ENCODE data around the gene TRIM14. TPM values are rescaled to one million over a fixed set of nuclear protein-coding genes. Genes with fewer than 3 reads are reported as not detected.
"Not testable (repeated sequence)": the region's sequence is repeated elsewhere in the genome, so short reads cannot be mapped to it uniquely, and the experiment has no call there.

The TRIM14 gene
- total RNA-seq, 1 experiment from 2014 or later: 34.1 TPM

- no peak overlapping the region for H3K4me3 Mint-ChIP-seq (ENCODE audit: low read depth, unreplicated experiment)
- no peak overlapping the region for H3K27ac Mint-ChIP-seq (ENCODE audit: unreplicated experiment)
- CTCF ChIA-PET: no interaction called here
- no peak for DNase-seq
- no peaks in the 10 kb centered on the region for H3K4me1 Mint-ChIP-seq (ENCODE audit: low read depth, unreplicated experiment)
- no peak for TF ChIP-seq CTCF (IDR thresholded peaks at IDR 0.05; ENCODE audit: unreplicated experiment)
- peaks cover 39% of the 10 kb centered on the region for H3K36me3 Mint-ChIP-seq (ENCODE audit: insufficient read depth, unreplicated experiment)
- no TSS peak for BruUV-seq (replicated peaks)
- no peaks in the 10 kb centered on the region for H3K27me3 Mint-ChIP-seq (ENCODE audit: unreplicated experiment)
- H3K9me3 Mint-ChIP-seq (ENCODE audit: low read depth, unreplicated experiment): no peaks in the 10 kb centered on the region
- intact Hi-C loops (cut with micrococcal nuclease; ENCODE audit: unreplicated experiment): no loop called here
Measured at GRCh38 chr9:98092613-98092931, 26.4 kb downstream of the TRIM14 start.

- H3K9me3 Mint-ChIP-seq (ENCODE audit: low read depth, unreplicated experiment): no peaks in the 10 kb centered on the region
- H3K4me3 Mint-ChIP-seq (ENCODE audit: low read depth, unreplicated experiment): no peak overlapping the region
- intact Hi-C loops (cut with micrococcal nuclease; ENCODE audit: unreplicated experiment): no loop called here
- peaks cover 2% of the 10 kb centered on the region for H3K4me1 Mint-ChIP-seq (ENCODE audit: low read depth, unreplicated experiment)
- no peak for DNase-seq
- CTCF ChIA-PET: no interaction called here
- no peak overlapping the region for H3K27ac Mint-ChIP-seq (ENCODE audit: unreplicated experiment)
- no peaks in the 10 kb centered on the region for H3K27me3 Mint-ChIP-seq (ENCODE audit: unreplicated experiment)
- no peak for TF ChIP-seq CTCF (IDR thresholded peaks at IDR 0.05; ENCODE audit: unreplicated experiment)
- no TSS peak for BruUV-seq (replicated peaks)
- H3K36me3 Mint-ChIP-seq (ENCODE audit: insufficient read depth, unreplicated experiment): peaks cover 34% of the 10 kb centered on the region
Measured at GRCh38 chr9:98091735-98092612, 27.0 kb downstream of the TRIM14 start.

GRCh38 chr9:98090674-98091073 lies 28.3 kb downstream of the TRIM14 start:
- CTCF ChIA-PET; H3K9me3 Mint-ChIP-seq (ENCODE audit: low read depth, unreplicated experiment); DNase-seq; H3K27ac Mint-ChIP-seq (ENCODE audit: unreplicated experiment); H3K4me3 Mint-ChIP-seq (ENCODE audit: low read depth, unreplicated experiment); BruUV-seq (replicated peaks); H3K27me3 Mint-ChIP-seq (ENCODE audit: unreplicated experiment); intact Hi-C loops (cut with micrococcal nuclease; ENCODE audit: unreplicated experiment): not testable (repeated sequence)
- peaks cover 39% of the 10 kb centered on the region for H3K36me3 Mint-ChIP-seq (ENCODE audit: insufficient read depth, unreplicated experiment)
- H3K4me1 Mint-ChIP-seq (ENCODE audit: low read depth, unreplicated experiment): peaks cover 11% of the 10 kb centered on the region

GRCh38 chr9:98087420-98088354 lies 31.3 kb downstream of the TRIM14 start:
- Mint-ChIP-seq H3K4me3 (ENCODE audit: low read depth, unreplicated experiment) (no peak overlapping the region), H3K4me1 (ENCODE audit: low read depth, unreplicated experiment) (peaks cover 11% of the 10 kb centered on the region), H3K9me3 (ENCODE audit: low read depth, unreplicated experiment) (no peaks in the 10 kb centered on the region), H3K36me3 (ENCODE audit: insufficient read depth, unreplicated experiment) (peaks cover 36% of the 10 kb centered on the region), H3K27ac (ENCODE audit: unreplicated experiment) (no peak overlapping the region), H3K27me3 (ENCODE audit: unreplicated experiment) (no peaks in the 10 kb centered on the region)
- no TSS peak for BruUV-seq (replicated peaks)
- TF ChIP-seq CTCF (IDR thresholded peaks at IDR 0.05; ENCODE audit: unreplicated experiment): no peak
- intact Hi-C loops (cut with micrococcal nuclease; ENCODE audit: unreplicated experiment): no loop called here
- no peak for DNase-seq
- CTCF ChIA-PET: no interaction called here
